ENCODE data around the gene SCNM1.

SCNM1 gene

GRCh38 chr1:151165738-151166504 lies at the start of gene SCNM1, which contains the start of gene LYSMD1:
TSS of gene SCNM1 (plus strand) at chr1:151166144. CDS start at chr1:151166153, 9 bp downstream.
TSS of gene LYSMD1 (minus strand) at chr1:151165902. CDS start at chr1:151165258, 644 bp downstream.
- DNase-seq = peak; percentile 92

DNA sequence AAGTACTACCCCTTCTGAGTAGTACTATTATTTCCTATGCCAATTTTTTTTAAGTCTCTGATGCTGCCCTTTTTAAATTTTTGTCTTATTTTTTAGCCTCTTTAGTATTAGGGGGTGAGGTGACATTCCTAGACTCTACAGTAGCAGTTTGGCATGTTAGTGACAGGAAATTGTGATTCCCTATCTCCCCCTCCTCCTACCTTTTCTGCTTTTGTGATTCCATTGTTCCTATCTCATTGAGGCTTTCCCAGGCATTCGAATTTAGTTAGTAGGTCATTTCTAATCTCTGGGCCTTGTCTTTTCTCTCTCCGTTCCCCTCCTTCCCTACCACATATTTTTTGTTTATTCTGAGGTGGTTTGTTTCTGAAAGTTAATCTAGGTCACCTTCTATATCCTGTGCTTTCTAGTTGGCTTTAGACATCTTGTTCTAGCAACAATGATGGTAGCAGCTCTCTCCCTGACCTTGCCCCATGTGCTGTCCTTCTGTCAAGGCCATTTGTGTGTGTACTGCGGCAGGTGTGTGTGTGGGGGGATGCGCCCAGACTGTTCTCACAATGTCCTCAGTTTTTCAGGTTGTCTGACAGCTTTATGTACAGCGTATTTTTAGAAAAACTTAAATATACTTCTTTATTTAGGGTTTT lies 41.1 kb upstream of the SCNM1 start:
- DNase-seq = no peak

DNA sequence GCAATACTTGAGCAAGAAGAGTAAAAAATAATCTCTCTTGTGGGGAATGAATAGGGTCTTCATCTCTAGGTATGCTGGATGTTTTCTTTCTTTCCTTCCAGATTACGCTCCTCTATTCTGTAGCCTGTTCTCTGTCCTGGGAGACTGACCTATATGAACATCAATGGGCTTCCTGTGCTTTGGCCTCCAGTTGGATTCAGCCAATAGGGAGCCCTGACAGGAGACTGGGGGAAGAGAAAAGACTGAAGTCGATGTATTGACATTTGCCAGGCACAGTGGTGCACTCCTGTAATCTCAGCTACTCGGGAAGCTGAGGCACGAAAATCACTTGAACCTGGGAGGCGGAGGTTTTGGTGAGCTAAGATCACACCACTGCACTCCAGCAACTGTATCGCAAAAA lies 37.1 kb upstream of the SCNM1 start:
- no peak for DNase-seq

DNA sequence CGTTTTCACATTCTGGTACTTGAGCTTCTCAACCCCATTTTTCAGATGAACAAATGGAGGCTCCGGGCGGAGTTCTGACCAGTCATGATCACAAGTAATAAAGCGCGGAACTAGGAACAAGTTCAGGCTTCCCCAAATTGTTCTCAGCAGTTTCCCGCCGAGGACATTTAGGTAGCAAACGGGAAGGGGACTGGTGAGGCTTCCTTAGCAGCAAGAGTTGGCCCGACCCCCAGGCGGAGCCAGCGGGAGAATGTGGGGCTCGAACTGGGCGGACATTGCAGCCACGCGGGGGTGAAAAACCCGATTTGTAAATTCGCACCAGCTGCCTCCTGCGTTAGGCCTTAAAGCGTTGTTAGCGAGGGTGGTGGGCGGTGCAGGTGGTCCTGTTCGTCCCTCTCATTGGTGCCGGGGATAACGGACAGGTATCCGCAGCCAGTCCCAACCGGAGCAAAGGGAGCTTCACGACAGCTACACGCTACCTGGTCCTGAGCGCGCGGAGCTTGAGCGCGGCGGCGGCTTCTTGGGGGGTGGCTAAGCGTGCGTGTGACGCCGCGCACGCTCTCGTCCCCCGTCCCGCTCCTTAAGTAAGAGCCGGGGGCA lies 34.9 kb upstream of the SCNM1 start:
- peak; percentile 81 for DNase-seq

GRCh38 chr1:151131701-151132334 lies 34.1 kb upstream of the SCNM1 start:
- no peak for DNase-seq

DNA sequence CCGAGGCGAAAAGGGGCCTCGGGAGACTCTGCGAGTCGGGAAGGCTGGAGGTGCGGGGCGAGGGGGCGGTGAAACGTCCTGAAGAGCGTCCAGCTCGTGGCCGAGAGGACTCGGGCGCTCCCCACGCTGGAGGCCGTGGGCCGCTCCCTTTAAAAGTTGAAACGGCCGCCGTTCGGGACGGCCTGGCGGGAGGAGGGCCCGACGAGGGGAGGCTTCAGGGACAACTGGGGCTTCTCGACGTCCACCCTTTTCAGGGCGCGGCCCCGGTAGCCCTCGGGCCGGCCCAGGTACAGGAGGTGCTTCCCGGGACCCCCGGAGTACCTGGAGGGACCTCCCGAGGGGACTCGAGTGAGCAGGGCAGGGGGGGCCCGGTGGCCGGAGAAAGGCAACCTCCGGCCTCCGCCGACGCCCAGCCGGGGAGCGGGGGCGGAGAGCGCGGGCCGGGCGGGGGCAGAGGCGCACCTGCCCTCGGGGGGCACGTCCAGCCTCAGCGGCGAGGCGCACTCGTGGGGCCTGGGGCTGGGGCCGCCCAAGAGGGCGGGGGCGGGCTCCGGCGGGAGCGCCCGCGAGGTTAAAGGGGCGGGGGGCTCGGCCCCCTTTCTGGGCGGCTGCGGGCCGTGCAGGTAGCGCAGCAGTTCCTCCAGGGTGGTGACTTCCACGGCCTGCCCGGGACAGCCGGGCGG lies 33.5 kb upstream of the SCNM1 start:
- DNase-seq = no peak

- DNase-seq = no peak
These were observed 32.7 kb upstream of the SCNM1 start for GRCh38 chr1:151133018-151133806.

DNA sequence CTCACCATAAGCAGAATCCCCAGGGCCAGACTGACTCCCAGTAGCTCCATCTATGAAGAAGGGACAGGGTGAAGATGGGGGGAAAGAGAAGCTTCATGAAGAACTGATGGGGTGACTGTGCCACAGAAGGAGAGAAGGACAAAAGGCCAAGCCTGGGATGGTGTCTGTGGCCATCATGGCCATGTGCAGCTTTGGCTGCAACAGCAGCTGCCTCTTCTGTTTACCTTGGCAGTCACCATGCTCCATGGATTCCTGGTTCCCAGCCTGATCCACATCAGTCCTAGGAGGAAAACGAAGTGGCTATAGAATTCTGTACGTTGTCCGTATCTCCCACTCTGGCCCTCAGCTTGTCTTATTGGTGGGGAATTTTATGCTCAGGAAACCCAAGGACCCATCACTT lies 31.5 kb upstream of the SCNM1 start:
- no peak for DNase-seq

- DNase-seq = no peak
These were observed 31.0 kb upstream of the SCNM1 start for GRCh38 chr1:151134991-151135390.

- DNase-seq = no peak
These were observed 30.2 kb upstream of the SCNM1 start for GRCh38 chr1:151135433-151136385.

DNA sequence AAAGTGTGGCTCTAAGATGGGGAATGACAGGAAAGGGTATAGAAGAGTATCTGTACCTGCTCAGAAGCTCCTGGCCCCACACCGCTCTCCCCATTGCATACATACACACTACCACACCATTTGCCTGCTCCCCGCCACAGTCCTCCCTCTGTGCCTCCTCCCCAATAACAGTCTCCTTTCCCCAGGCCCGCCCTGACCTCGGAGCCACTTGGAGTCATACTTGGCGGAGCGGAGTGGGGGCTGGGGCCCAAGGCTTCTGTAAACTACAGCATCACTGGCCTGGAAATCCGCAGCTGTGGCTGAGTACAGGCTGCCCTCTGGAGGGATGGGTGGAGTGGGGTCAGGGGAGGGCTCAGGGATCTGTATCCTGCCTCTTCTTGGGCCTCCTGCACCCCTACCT lies 28.2 kb upstream of the SCNM1 start:
- no peak for DNase-seq

DNA sequence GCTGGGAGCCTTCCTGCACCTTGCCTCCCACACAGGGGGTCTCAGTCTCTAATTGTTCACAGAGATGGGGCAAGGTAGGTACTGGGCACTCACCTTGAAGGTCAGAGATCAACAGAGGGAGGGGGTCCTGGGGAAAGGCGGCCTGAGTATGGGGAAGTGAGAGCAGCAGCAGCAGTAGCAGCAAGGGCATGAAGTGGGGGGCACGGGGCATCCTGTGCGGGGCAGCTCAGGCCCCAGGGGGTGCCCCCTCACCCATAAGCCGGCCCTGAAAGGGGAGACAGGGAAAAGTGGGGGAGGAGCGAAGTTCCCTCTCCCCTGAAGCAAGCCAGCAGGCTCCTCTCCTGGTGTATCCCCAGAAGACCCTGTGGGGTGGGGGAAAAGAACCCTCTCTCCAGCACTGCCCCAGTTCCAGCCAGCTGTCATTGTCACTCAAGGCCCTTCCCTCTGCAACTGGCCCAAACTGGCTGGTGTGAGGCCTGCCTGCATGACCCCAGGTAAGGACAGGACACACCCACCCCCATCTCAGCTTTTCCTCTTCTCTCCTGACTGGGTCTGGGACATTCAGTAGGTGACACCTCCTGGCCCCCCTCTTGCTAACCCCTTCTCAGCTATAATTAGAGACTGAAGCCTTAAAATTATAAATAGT lies 23.4 kb upstream of the SCNM1 start:
- DNase-seq = no peak

- no peak for DNase-seq
These were observed 22.9 kb upstream of the SCNM1 start for GRCh38 chr1:151143057-151143435.

DNA sequence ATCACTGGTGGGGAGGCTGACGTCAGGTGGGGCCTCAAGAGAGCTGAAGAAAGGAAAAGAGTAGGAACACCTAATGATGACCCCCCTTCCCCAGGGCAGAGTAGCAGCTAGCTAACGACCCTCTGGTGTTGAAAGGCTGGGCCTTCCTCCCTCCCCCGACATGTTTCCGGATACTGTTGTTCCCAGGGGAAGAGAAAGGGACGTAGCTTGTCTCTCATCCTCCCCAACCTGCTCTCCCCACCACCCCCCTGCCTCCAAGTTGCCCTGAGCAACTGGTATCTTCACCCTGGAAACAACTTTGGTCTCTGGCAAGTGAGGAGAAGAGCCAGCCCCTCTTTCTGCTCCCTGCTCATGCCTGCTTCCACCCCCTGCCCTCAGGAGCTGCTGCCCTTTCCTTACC lies 22.0 kb upstream of the SCNM1 start:
- DNase-seq = no peak

DNA sequence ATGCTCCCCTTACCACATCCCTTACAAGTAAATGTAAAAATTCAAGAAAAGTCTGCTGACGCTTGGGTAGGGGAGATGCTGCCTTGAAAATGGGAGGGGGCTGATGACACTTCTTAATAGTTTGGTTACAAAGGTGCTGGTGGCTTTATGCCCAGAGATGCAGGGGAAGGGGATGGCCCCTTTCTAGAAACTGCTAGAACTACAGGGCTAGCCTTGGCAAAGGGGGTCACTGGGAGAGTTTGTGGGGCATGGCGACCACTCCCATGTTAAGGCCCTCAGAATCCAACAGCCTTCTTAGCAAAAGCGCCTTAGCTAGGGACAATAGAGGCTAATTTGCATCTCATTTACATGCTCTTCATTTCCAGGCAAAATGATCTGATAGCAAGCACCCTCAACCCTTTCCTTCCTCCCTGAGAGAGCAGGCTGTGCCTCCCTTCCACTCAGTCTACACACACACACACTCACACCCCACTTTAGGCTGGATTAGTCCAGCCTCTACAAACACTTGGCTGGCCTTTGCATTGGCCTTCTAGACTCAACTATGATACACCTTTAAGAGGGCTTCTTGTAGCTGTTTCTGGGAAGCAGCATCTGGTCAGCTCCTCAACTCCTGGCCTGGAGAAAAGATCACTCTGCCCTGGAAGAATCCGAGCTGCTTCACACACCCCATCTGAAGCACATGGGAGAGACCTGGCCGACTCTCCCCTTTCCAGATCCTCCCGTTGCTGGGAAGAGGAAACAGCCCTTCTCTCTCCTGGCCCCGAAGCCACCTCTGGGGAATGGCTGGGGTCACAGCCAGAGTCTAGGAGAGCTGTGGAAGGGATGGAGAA lies 21.3 kb upstream of the SCNM1 start:
- no peak for DNase-seq

DNA sequence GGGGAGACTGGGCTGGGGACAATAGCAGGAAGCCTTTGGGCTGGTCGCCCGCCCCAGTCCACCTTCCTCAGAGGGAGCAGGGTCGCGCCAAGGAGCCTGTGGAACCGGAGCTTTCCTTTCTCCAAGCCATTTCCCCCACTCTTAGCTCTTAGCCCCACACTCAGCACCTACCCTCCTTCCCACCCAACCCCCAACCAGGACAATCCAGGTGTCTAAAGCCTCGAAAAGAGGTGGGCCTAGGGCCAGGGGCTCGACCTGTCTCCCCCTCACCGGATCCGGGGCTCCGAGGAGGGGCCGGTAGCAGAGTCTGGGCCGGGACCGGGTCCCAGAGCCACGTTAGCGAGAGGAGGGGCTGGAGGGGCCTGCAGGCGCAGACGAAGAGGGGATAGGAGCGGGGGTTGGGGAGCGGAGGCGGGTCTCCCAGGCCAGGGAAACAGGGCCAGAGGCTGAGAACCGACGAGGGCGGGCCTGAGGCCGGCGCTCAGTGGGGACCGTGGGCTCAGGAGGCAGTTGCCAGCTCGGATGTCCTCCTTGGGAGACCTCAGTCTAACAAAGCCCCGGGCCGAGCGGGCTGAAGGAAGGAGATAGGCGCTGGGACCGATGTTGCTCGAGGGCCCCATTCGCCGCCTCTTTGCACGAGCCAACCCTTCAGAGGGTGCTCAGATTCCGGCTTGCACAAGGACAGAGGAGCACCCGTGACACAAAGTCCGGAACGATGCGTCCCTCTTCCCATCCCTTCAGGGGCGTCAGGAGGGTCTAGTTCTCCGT lies 20.5 kb upstream of the SCNM1 start:
- no peak for DNase-seq

GRCh38 chr1:151146072-151146411 lies 19.9 kb upstream of the SCNM1 start:
- DNase-seq = no peak

GRCh38 chr1:151146412-151147131 lies 19.4 kb upstream of the SCNM1 start, which contains the start of gene SEMA6C:
TSS of gene SEMA6C (minus strand) at chr1:151146631. CDS start at chr1:151142621, 4,010 bp downstream.
- DNase-seq = peak; percentile 85

Measured in activated CD8-positive, alpha-beta memory T cell treated with anti-CD3 and anti-CD28 coated beads, Interleukin-2, amount 50 U/mL, for 4 hours (primary cell).